Peyer's patch (tissue), 4 donors: ENCODE measurements around the gene LSR.

Source experiments
- CTCF ChIP-seq, 6 experiments: fragments of 450-650 bp in 4 of 6; fragments of 200-600 bp in 2 of 6; sonication (generic) in 1 of 6; IDR thresholded peaks; one replicate each; pipeline ENCODE4 v1.5.1; 2017 to 2019; ENCODE audit warnings: antibody characterized with exemption in 6 of 6, mild to moderate bottlenecking in 3 of 6, moderate library complexity in 1 of 6
- POLR2A ChIP-seq, 2 donors: fragments of 450-650 bp; IDR thresholded peaks; one replicate each; pipeline ENCODE4 v1.5.1; 2017; ENCODE audit warnings: antibody characterized with exemption in 2 of 2, mild to moderate bottlenecking in 2 of 2, moderate library complexity in 2 of 2

DNA sequence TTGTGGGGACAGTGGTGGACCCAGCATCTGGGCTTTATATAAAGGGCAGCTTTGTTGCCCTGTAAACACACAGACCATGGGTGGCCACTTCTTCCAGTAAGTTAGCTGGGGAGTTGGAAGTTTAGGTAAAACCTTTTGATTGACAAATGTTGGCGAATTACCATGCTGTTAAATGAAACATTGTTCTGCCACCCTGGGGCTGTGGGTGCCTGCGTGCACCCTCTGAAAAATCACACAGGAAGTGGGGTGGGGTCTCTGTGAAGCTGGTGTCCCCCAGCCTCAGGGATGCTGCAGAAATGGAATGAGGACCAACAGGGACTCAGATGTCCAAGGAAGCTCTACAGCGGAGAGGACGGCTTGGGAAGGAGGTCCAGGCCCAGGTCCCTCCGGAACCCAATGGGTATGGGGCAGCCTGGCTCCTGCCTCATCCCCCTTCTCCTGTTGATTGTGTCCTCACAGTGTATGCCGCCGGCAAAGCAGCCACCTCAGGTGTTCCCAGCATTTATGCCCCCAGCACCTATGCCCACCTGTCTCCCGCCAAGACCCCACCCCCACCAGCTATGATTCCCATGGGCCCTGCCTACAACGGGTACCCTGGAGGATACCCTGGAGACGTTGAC is 17.2 kb downstream of the LSR start:
- TF ChIP-seq CTCF (IDR thresholded peaks at IDR 0.05) = no peak
- no peak for TF ChIP-seq POLR2A (IDR thresholded peaks at IDR 0.05)
